ENCODE data around the gene RCE1. TPM values are rescaled to one million over a fixed set of nuclear protein-coding genes. Genes with fewer than 3 reads are reported as not detected.

Gene RCE1
- total RNA-seq, 1 experiment from 2014 or later = 23.5 TPM

GRCh38 chr11:66884443-66884842 is 41.2 kb downstream of the RCE1 start:
- no peak overlapping the region for H3K4me3 Mint-ChIP-seq (ENCODE audit: low read depth, unreplicated experiment)
- no peak for TF ChIP-seq CTCF (IDR thresholded peaks at IDR 0.05; ENCODE audit: unreplicated experiment)
- CTCF ChIA-PET = no interaction called here
- no peaks in the 10 kb centered on the region for H3K36me3 Mint-ChIP-seq (ENCODE audit: insufficient read depth, unreplicated experiment)
- no peak for DNase-seq
- H3K27me3 Mint-ChIP-seq (ENCODE audit: unreplicated experiment) = no peaks in the 10 kb centered on the region
- intact Hi-C loops (cut with micrococcal nuclease; ENCODE audit: unreplicated experiment) = no loop called here
- H3K4me1 Mint-ChIP-seq (ENCODE audit: low read depth, unreplicated experiment) = peaks cover 40% of the 10 kb centered on the region
- BruUV-seq (replicated peaks) = no TSS peak
- no peaks in the 10 kb centered on the region for H3K9me3 Mint-ChIP-seq (ENCODE audit: low read depth, unreplicated experiment)
- H3K27ac Mint-ChIP-seq (ENCODE audit: unreplicated experiment) = no peak overlapping the region

- CTCF ChIA-PET = no interaction called here
- no peak for TF ChIP-seq CTCF (IDR thresholded peaks at IDR 0.05; ENCODE audit: unreplicated experiment)
- no peaks in the 10 kb centered on the region for H3K36me3 Mint-ChIP-seq (ENCODE audit: insufficient read depth, unreplicated experiment)
- no peak overlapping the region for H3K27ac Mint-ChIP-seq (ENCODE audit: unreplicated experiment)
- no TSS peak for BruUV-seq (replicated peaks)
- no peaks in the 10 kb centered on the region for H3K9me3 Mint-ChIP-seq (ENCODE audit: low read depth, unreplicated experiment)
- intact Hi-C loops (cut with micrococcal nuclease; ENCODE audit: unreplicated experiment) = no loop called here
- H3K4me1 Mint-ChIP-seq (ENCODE audit: low read depth, unreplicated experiment) = peaks cover 30% of the 10 kb centered on the region
- no peak for DNase-seq
- H3K27me3 Mint-ChIP-seq (ENCODE audit: unreplicated experiment) = no peaks in the 10 kb centered on the region
- no peak overlapping the region for H3K4me3 Mint-ChIP-seq (ENCODE audit: low read depth, unreplicated experiment)
Observed at GRCh38 chr11:66885469-66885868, 42.2 kb downstream of the RCE1 start.

DNA sequence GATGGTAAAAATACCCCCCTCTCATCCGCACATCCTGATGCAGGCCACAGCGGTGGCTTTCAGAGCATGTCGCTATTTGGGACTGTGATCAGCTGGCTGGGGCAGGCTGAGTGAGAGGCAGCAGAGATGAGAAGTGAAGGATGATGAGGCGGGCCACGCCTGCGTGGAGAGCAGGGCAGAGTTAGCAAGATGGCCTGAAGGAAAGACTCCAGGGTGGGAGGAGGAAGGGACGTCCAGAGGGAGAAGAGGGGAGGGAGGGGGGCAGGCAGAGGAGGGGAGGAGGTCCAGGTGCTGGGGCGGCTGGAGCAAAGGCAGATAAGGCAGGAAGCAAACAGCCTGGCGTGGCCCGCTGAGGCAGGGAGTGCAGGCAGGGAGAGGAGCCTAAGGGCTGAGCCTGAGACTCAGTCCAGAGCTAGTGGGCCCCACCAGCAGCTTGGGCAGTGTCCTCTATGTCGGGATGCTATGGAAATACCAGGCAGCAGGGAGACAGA is 42.8 kb downstream of the RCE1 start:
- H3K9me3 Mint-ChIP-seq (ENCODE audit: low read depth, unreplicated experiment) = no peaks in the 10 kb centered on the region
- no peak for TF ChIP-seq CTCF (IDR thresholded peaks at IDR 0.05; ENCODE audit: unreplicated experiment)
- no peak for DNase-seq
- CTCF ChIA-PET = no interaction called here
- H3K27ac Mint-ChIP-seq (ENCODE audit: unreplicated experiment) = no peak overlapping the region
- no peak overlapping the region for H3K4me3 Mint-ChIP-seq (ENCODE audit: low read depth, unreplicated experiment)
- intact Hi-C loops (cut with micrococcal nuclease; ENCODE audit: unreplicated experiment) = no loop called here
- no TSS peak for BruUV-seq (replicated peaks)
- H3K36me3 Mint-ChIP-seq (ENCODE audit: insufficient read depth, unreplicated experiment) = no peaks in the 10 kb centered on the region
- no peaks in the 10 kb centered on the region for H3K27me3 Mint-ChIP-seq (ENCODE audit: unreplicated experiment)
- peaks cover 24% of the 10 kb centered on the region for H3K4me1 Mint-ChIP-seq (ENCODE audit: low read depth, unreplicated experiment)

DNA sequence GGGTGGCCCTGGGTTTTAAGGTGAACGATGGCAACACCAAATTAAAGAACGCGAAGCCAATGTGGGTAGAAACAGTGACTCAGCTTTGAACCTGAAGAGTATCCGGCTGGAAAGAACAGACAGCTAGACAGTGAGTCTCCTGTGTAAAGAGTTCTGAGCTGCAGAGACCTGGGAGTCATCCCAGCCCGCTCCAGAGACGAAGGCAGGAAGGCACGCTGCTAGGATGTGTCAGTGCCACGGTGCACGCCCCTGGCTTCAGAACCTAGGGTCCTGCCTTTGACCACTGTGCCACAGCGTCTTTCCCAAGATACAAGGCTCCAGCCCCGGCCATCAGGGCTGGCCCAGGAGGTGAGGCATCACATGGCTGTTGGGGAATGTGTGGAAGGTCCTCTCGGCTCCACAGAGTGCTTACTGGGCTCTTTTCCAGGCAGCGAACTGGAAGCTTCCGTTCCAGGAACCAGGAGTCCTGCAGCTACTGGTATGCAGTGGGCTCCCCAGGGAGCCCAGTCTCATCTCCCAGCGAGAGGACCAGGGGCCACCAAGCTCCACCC is 43.5 kb downstream of the RCE1 start:
- no peak overlapping the region for H3K4me3 Mint-ChIP-seq (ENCODE audit: low read depth, unreplicated experiment)
- DNase-seq = no peak
- TF ChIP-seq CTCF (IDR thresholded peaks at IDR 0.05; ENCODE audit: unreplicated experiment) = no peak
- H3K36me3 Mint-ChIP-seq (ENCODE audit: insufficient read depth, unreplicated experiment) = no peaks in the 10 kb centered on the region
- no peaks in the 10 kb centered on the region for H3K27me3 Mint-ChIP-seq (ENCODE audit: unreplicated experiment)
- H3K4me1 Mint-ChIP-seq (ENCODE audit: low read depth, unreplicated experiment) = peaks cover 21% of the 10 kb centered on the region
- intact Hi-C loops (cut with micrococcal nuclease; ENCODE audit: unreplicated experiment) = no loop called here
- no peak overlapping the region for H3K27ac Mint-ChIP-seq (ENCODE audit: unreplicated experiment)
- no TSS peak for BruUV-seq (replicated peaks)
- H3K9me3 Mint-ChIP-seq (ENCODE audit: low read depth, unreplicated experiment) = no peaks in the 10 kb centered on the region
- CTCF ChIA-PET = interaction anchor here (0.6 kb wide), 1 partner anchor 25 kb away, joined by 3 read pairs; no protein-coding TSS in a partner anchor
